ENCODE data around the gene SIDT2.
A peak's percentile ranks its signal among the peaks of the same experiment; 100 is the strongest.
"Not testable (repeated sequence)": the region's sequence is repeated elsewhere in the genome, so short reads cannot be mapped to it uniquely, and the experiment has no call there.

The SIDT2 gene

GRCh38 chr11:117172724-117173421, 5.7 kb upstream of the SIDT2 start:
- no peak for DNase-seq

DNA sequence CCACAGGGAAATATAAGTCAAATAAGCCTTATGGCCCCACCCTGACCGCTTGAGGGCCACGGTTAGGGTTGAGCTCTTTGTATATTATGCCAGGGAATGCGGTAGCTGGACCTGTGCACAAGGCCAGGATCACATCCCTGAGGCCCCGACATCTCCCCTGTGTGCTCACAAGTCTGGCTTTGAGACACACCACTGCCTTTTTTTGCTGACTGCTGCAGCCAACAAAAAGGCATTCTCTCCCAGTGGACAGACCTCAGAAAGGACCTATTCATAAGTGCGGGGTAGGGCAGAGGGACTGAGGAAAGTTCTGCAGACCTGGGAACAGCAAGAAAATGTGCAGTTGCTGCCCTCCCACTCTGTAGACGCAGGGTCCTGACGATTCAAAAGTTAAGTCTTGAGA, 3.4 kb upstream of the SIDT2 start:
- DNase-seq = no peak

DNA sequence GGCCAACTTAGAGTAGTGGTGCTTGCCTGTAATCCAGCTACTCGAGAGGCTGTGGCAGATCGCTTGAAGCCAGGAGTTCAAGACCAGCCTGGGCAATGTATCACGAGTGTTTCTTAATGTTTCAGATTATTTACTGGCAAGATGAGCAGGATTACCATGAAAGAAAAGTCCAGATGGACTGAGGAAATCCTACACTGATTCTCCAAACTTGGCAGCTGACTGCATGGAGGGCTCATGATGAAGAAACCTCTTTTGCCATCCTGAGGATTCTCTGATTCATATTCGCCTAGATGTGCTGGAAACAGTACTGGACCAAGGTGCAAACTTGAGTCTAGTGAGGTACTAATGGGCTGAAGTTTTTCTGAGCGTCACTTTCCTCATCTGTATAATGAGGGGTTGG, 2.8 kb upstream of the SIDT2 start:
- DNase-seq = no peak

DNA sequence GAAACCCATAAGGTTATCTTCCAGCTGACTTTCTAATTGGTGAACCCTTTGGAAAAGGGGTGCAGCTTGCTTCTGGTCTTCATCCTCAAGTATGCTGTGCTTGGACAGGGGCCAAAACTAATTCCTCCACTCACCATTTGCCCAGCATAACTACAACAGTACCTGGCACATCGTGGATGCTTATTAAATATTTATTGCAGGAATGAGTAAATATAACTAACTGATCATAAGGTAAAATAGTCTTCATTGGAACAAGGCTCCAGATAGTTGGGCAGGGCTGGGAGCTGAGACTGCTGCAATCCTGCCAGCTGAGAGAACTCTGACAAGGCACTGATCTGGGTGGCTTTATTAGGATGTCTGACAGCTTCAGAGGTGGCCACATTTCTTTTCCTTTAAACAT, 2.4 kb upstream of the SIDT2 start:
- no peak for DNase-seq

DNA sequence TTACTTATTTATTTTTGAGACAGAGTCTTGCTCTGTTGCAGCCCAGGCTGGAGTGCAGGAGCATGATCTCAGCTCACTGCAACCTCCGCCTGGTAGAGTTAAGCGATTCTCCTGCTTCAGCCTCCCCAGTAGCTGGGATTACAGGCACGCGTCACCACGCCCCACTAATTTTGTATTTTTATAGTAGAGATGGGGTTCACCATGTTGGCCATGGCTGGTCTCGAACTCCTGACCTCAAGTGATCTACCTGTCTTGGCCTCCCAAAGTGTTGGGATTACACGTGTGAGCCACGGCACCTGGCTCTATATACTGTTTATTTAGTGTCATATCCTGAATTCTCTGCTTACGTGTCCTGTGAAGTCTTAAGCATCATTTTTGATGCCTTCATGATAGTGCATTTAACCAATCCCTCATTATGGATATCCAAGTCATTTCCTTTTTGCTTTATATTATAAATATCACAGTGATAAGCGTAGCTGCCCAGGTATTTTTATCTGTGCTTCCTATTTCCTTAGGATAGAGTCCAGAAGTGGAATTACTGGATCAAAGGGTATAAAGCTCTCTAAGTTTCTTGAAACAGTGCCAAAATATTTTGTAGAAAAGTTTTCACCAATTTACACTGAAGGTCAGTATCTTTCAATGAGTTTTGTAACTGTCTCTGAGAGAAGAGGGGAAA, 871 bp upstream of the SIDT2 start:
- DNase-seq = no peak

- no peak for DNase-seq
Observed at GRCh38 chr11:117179048-117179999, 781 bp downstream of the SIDT2 start.

GRCh38 chr11:117180020-117180419, 1.5 kb downstream of the SIDT2 start:
- no peak for DNase-seq

GRCh38 chr11:117180661-117181585, 2.4 kb downstream of the SIDT2 start:
- DNase-seq = peak; percentile 2

- DNase-seq = no peak
Observed at GRCh38 chr11:117181586-117182550, 3.3 kb downstream of the SIDT2 start.

- DNase-seq = no peak
Observed at GRCh38 chr11:117182551-117182935, 4.0 kb downstream of the SIDT2 start.

DNA sequence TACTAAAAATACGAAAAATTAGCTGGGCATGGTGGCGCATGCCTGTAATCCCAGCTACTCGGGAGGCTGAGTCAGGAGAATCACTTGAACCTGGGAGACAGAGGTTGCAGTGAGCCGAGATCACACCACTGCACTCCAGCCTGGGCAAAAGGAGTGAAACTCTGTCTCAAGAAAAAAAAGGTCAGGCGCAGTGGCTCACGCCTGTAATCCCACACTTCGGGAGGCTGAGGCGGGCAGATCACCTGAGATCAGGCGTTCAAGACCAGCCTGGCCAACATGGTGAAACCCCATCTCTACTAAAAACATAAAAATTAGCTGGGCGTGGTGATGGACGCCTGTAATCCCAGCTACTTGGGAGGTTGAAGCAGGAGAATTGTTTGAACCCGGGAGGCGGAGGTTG, 4.6 kb downstream of the SIDT2 start:
- DNase-seq = not testable (repeated sequence)

DNA sequence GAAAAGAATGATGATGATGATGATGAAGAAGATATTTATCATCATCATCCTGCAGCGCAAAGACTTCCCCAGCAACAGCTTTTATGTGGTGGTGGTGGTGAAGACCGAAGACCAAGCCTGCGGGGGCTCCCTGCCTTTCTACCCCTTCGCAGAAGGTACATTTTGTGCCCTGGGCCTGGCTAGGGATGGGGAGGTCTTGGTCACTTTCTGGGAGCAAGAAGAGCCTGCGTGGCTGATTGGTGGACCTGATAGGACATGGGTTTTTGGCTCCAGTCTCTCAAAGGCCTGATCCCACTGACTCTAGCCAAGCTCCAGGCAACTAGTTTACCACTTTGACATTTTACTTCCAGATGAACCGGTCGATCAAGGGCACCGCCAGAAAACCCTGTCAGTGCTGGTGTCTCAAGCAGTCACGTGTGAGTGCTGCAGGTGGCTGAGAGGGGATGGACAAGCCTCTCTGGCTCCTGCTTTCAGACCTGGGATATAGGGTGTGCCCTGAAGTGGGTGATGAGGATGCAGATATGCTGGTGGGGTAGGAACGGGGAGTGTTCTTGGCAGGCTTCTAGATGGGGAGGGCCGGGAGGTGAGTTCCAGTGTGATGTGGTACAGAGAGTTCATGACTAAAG, 5.3 kb downstream of the SIDT2 start:
- no peak for DNase-seq

DNA sequence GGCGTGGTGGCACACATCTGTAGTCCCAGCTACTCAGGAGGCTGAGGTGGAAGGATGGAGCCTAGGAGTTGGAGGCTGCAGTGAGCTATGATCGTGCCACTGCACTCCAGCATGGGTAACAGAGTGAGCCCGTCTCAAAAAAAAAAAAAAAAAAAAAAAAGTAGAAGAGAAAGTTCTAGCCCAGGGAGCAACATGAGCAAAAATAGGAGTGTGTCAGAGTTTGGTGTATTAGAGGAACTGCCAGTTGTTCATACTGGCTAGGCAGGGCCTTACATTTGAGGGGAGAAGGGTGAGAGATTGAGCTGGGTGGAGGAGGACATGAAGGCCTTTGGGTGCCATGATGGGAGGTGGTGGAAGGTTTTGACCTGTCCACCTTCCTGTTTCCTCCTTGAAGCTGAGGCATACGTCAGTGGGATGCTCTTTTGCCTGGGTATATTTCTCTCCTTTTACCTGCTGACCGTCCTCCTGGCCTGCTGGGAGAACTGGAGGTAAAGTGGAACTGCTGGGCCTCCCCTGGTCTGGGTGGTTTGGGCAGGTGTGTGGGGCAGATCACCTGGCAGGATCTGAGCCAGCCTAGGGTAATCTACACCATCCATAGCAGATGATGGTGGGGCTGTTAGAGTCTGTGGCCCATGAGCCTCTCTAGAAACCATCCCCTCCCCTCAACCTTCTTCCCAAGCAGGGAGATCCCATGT, 7.3 kb downstream of the SIDT2 start:
- DNase-seq = no peak

DNA sequence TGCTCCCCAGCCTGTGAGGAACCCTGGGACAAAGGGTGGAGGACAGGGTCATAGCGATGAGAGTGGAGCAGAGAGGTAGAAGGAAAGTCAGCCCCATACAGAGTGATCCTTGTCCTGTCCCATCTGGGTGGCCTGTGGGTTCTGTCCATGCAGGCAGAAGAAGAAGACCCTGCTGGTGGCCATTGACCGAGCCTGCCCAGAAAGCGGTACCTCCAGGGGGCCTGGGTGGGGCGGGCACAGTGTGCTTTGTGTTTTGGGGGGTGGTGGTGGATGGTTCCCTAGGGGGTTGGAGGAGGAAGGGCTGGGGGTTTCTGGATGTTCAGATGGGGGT, 7.9 kb downstream of the SIDT2 start:
- no peak for DNase-seq

DNA sequence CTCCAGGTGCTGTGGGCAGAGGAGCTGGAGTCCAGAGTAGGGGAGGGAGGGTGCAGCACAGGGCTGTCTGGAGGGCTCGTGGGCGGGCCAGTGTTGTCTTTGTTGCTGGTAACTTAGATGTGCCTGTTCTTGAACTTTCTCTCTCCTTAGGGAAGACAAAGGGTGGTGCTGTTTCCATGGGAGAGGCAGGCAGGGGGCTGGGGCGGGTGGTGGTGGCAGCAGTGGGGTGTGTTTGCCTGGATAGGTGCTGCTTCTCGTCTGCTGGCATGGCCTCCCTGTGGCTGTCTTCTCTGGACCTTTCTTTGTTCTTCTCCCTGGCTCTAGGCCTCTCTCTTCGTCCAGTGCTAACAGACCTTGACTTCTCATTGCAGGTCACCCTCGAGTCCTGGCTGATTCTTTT, 8.5 kb downstream of the SIDT2 start:
- no peak for DNase-seq

- DNase-seq = no peak
Observed at GRCh38 chr11:117187428-117187798, 8.9 kb downstream of the SIDT2 start.

- no peak for DNase-seq
Observed at GRCh38 chr11:117187799-117188481, 9.4 kb downstream of the SIDT2 start.

GRCh38 chr11:117188620-117189081, 10.1 kb downstream of the SIDT2 start:
- no peak for DNase-seq

DNA sequence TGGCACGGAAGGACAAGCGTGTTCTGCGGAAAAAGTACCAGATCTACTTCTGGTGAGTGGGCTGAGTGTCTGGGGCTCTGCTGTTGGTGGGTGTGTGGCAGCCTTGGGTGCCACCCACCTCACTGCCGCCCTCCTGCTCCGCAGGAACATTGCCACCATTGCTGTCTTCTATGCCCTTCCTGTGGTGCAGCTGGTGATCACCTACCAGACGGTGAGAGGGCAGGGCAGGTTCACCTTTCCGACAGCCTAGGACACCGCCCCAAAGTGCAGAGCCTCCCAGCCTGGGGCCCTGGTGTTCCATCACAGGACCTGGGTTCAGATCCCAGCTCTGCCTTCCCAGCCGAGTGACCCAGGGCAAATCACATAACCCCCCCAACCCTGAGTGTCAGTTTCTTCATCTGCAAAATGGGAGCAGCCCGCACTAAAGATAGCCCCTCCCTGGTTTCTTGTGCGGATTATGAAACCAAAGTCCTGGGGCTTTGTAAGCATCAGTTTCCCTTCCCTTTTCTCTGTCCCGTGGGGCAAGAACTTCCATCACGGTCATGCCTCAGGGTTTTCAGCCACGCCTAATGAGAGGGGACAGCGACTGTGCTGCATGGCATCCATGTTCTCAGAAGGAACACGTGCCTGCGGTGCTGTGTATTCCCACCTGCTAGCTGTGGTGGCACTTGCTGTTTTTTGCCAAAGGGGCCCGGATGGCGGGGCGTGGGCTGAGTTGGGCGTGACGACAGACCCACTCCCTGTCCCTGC, 10.8 kb downstream of the SIDT2 start:
- no peak for DNase-seq

Measured in DMS 273 treated with DMSO at 0.1 percent for 48 hours (cell line).